ENCODE measurements around the gene SLC34A2.

The SLC34A2 gene

DNA sequence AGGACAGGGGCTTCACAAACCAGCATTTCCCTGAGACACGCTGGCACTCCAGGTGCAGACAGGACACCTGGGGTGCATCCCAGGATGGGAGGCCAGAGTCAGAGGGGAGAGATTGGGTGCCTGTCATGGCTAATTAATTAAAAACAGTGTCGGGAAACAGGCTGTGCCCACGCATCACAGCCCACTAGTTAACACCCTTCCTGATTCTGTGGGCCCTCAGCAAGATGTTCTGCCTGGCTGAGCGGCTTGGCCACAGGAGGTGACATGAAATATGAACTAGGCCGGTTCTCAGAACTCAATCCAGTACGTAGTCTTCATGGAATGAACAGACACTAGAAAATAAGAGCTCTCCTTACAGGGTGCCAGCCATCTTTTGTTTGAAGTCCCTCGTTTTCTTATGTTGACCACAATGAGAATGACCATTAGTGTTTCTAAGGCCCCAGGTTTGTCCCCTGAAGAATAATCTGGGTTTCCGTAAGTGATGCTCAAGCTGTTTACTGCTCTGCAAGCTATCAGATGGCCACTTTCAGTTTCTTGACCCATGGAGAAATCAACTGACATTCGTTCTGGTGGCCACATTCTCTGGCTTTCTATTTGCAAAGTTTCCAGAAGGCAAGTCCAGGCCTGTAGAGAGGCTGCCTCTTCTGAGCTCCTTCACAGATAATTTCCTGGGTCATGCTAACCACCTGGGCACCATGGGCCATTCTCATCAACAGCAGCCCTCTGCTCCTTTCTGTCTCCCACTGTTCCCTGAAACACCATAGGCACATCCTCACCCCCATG, 72.3 kb downstream of the SLC34A2 start:
- no peak for DNase-seq
